Measurements from ENCODE around the gene PTCHD4.

- TF ChIP-seq CTCF (IDR thresholded peaks at IDR 0.05) (no peak), POLR2A (IDR thresholded peaks at IDR 0.05) (no peak)
Measured at GRCh38 chr6:48139818-48140614, 29.0 kb upstream of the PTCHD4 start.

All from breast epithelium (tissue), 3 donors.